ENCODE data around the gene PCDHGA1.

PCDHGA1 gene

GRCh38 chr5:141515141-141515540 is 184.8 kb downstream of the PCDHGA1 start:
- DNase-seq, result no peak

- DNase-seq, result no peak
Observed at GRCh38 chr5:141515946-141516671, 185.8 kb downstream of the PCDHGA1 start.

- DNase-seq, result no peak
Observed at GRCh38 chr5:141516672-141517025, 186.3 kb downstream of the PCDHGA1 start.

GRCh38 chr5:141517312-141517711 is 187.0 kb downstream of the PCDHGA1 start:
- DNase-seq, result no peak

DNA sequence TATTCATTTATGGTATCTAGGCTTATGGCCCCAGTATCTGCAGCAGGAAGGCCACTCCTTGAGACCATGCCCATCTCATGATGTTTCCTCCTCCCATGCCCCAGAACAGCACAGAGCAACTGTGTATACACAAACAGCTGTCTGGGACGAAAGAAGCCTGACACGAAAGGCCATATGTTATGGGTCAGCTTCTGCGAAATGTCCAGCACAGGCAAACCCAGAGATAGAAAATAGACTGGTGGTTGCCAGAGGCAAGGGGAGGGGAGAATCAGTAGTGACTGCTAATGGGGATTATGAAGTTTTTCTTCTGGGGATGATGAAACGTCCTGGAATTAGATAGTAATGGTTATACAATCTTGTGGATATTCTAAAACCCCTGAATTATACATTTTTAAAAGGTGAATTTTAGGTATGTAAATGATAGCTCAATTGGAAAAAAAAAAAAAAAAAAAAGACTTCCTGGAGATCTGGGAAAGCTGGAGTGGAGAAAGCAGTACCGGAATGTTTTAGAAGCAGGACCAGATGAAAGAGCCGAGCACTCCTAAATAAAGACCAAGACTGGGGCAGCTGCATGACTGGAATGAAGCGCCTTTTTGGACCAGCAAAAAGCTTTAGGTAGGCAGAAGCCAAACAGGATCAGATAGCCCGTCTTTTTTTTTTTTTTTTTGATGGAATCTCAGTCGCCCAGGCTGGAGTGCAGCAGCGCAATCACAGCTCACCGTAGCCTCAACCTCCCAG is 187.7 kb downstream of the PCDHGA1 start:
- no peak for DNase-seq

GRCh38 chr5:141518618-141519015 is 188.3 kb downstream of the PCDHGA1 start:
- DNase-seq, result no peak

GRCh38 chr5:141519605-141520565 is 189.6 kb downstream of the PCDHGA1 start:
- no peak for DNase-seq

GRCh38 chr5:141521244-141521781 is 191.0 kb downstream of the PCDHGA1 start:
- DNase-seq, result no peak

DNA sequence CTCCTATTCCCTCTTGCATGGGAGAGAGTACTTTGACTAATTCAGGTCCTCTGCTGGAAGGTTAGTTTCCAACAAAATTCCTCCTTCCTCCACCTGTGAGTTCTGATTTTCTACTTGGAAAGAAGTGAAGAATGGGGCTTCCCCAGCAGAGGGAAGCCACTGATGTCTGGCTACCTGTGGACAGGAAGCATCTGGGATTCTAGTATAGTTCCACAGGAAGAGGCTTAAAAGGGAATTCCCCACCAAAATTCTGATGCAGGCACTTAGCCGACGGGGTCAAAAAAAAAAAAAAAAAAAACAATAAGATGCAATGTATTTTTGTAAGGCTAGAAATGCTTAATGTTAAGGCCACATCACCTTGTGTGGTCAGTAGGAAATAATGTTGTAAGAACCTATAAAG is 192.0 kb downstream of the PCDHGA1 start:
- DNase-seq, result no peak

- no peak for DNase-seq
Observed at GRCh38 chr5:141523991-141524390, 193.7 kb downstream of the PCDHGA1 start.

DNA sequence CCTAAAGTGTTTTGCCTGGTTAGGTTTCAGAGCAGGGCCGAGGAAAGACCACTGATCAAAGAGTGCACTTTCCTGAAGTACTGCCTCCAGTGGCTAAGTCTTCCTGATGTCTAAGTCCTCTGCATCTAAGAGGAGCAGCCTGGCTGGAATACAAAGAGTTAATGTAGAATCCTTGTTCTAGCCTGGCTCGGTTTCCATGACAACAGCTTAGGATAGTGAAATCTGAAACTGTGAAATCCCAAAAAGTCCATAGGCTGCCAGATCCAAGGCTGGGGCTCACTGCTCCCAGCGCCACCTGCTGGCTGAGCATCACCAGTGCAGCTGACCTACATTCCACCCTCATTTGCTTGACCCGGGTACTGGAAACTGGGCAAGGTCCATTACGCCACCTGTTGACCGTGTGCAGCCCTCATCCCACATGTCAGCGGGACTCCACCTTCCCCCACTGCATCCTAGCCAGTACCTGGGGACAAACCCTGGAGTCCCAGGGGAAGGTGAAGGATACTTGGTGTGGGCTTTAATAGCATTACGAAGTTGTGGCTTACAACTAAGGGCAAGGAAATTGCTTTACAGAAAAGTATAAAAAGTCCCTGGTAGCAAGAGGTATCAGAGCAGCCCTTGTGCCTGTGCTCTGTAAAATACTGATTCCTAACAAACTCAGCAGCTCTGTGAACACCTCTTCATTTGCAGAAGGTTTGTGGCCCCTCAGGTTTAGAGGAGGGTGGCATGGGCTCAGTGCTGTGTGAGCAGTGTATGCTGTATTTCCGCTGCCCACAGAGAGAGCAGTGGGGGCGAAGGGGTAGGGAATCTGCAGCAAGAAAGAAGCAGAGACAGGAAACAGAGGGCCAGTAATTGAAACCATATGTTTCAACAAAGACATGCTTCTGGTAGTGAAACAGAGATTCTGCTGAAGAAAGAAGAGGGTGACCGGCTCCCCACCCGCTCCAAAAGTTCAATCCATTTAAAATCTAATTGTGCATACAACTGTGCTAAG is 194.6 kb downstream of the PCDHGA1 start:
- DNase-seq, result peak; percentile 52

GRCh38 chr5:141525653-141526052 is 195.3 kb downstream of the PCDHGA1 start:
- no peak for DNase-seq

- DNase-seq, result no peak
Observed at GRCh38 chr5:141527426-141527825, 197.1 kb downstream of the PCDHGA1 start.

GRCh38 chr5:141528291-141528984 is 198.1 kb downstream of the PCDHGA1 start:
- no peak for DNase-seq

DNA sequence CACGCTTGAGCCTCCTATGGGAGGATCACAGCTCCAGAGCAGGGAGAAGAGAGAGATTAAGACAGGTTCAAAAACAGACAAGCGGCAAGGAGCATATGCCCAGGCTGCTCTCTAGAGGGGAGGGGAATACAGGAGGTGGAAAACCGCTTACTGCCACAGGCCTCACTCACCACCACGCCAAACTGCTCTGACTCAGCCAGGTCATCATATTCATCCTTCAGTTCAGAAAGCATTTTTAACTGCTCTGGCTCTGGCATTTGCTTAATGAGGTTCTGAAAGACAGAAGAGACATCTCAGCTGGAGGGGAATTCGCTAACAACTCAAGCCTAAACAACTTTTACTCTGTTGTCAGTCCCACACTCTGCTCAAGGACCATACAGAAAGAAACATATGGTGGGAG is 198.7 kb downstream of the PCDHGA1 start:
- DNase-seq, result no peak

DNA sequence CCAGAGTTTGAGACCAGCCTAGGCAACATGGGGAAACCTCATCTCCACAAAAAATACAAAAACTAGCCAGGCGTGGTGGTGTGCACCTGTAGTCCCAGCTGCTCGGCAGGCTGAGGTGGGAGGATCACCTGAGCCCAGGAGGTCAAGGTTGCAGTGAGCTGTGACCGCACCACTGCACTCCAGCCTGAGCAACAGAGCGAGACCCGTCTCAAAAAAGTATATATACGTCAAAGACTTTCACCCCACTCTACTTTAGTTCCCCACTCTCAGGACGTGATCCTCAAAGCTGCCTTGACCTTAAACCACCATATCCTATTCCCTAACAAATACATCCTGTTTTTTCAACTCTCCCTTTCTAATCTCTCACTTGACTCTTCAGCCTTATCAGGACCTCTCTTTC is 199.6 kb downstream of the PCDHGA1 start:
- no peak for DNase-seq

- DNase-seq, result no peak
Observed at GRCh38 chr5:141532726-141533125, 202.4 kb downstream of the PCDHGA1 start.

DNA sequence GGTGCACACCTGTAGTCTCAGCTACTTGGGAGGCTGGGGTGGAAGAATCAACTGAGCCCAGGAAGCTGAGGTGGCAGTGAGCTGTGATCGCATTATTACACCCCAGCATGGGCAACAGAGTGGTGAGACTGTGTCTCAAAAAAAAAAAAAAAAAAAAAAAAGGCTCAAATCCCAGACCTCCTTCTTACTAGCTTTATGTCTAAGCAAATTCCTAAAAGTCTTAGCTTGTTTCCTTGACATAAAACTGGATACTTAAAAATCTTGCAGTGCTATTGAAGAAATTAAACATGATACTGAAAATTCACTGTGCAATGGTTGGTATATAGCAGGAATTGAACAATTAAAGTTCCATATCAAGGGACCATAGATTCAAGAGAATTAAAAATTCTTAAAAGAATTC is 203.6 kb downstream of the PCDHGA1 start:
- DNase-seq, result no peak

DNA sequence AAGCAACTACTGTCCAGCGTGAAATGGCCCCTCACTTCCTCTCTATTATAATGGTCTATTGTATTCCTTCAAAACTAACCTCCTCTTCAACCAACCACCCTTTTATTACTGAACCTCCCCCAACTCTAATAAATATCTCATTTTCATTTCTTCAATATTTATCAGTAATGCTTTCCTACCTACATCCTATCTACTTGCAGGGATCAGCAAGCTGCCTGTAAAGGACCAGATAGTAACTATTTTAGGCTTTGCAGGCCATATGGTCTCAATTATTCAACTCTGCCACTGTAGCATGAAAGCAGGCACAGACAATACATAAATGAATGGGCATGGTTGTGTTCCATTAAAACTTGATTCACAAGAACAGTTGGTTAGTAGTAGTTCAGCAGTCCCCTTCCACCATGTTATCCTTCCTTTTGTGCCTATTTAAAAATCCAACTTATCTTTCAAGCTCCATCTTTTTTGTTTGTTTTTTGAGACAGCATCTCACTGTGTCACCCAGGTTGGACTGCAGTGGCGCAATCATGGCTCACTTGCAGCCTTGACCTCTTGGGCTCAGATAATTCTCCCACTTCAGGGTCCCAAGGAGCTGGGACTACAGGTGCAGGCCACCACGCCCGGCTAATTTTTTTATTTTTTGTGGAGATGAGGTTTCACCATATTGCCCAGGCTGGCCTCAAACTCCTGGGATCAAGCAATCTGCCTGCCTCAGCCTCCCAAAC is 204.3 kb downstream of the PCDHGA1 start:
- no peak for DNase-seq

- DNase-seq, result no peak
Observed at GRCh38 chr5:141543053-141543452, 212.7 kb downstream of the PCDHGA1 start.

DNA sequence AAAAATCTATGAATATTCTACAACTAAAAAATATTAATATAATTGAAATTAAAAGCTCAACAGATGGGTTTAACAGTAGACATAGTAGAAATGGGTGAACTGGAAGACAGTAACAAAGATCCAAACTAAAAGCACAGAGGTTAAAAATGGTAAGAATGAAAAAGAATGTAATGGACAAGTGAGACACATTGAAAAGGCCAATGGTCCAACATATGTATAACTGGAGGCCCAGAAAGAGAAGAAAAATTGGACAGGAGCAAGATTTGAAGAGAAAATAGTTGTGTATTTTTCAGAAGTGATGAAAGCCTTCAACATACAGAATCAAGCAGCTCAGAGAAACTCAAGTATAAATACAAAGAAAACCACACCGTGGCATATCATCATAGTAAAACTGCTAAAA is 217.2 kb downstream of the PCDHGA1 start:
- DNase-seq, result no peak
